Colonic mucosa (tissue), 4 donors: ENCODE results near the gene SLC1A3. TPM values are rescaled to one million over a fixed set of nuclear protein-coding genes. Genes with fewer than 3 reads are reported as not detected.

Source experiments
- DNase-seq: peaks from one replicate; pipeline ENCODE4 v3.0.0-alpha.2; 2020
- H3K27ac ChIP-seq: fragments of 200-600 bp; one replicate; pipeline ENCODE4 v1.8.0; 2021
- H3K27me3 ChIP-seq: fragments of 200-600 bp; one replicate; pipeline ENCODE4 v1.8.0; 2021
- H3K36me3 ChIP-seq: fragments of 200-600 bp; one replicate; pipeline ENCODE4 v1.8.0; 2021
- H3K4me1 ChIP-seq: fragments of 200-600 bp; one replicate; pipeline ENCODE4 v1.8.0; 2021; ENCODE audit warnings: mild to moderate bottlenecking
- H3K4me3 ChIP-seq: fragments of 200-600 bp; one replicate; pipeline ENCODE4 v1.8.0; 2021
- H3K9ac ChIP-seq, 2 donors: one replicate each; pipeline ENCODE4 v1.7.0; 2013; ENCODE audit warnings: control low read depth in 2 of 2, low read depth in 2 of 2, low read length in 2 of 2
- H3K9me3 ChIP-seq: fragments of 200-600 bp; one replicate; pipeline ENCODE4 v1.8.0; 2021
- CTCF ChIP-seq: fragments of 200-600 bp; IDR thresholded peaks from one replicate; pipeline ENCODE4 v1.8.0; 2022; ENCODE audit warnings: antibody characterized with exemption, mild to moderate bottlenecking
- intact Hi-C: fragments of 100-400 bp; cut with DNase I; formaldehyde crosslinking; loops from one replicate; pipeline ENCODE4 v1.14.1; 2022
- total RNA-seq, 2 donors: library from RNA; stranded (reverse); fragmentation: NEBNext Ultra II Directional in 1 of 2; extraction: Animal tissue kit (Norgen Biotek cat#: 25700) in 1 of 2; gene quantifications; one replicate each; pipeline ENCODE4 v1.2.1, GENCODE V29; 2021
- donor health status: healthy.
- donor health status: DM: no; HTN: no; CAD: no.
- donor health status: DM: no; HTN: no; CAD: no.

SLC1A3 gene
- total RNA-seq, 2 donors from 2014 or later = 0.50 to 1.9 TPM

GRCh38 chr5:36689225-36689624 lies 82.8 kb downstream of the SLC1A3 start:
- Histone ChIP-seq H3K27me3 (no peaks in the 10 kb centered on the region), H3K27ac (no peak overlapping the region), H3K4me3 (no peak overlapping the region), H3K9me3 (no peaks in the 10 kb centered on the region), H3K36me3 (no peaks in the 10 kb centered on the region), H3K9ac (no peak overlapping the region), H3K4me1 (no peaks in the 10 kb centered on the region)
- no peak for TF ChIP-seq CTCF
- intact Hi-C loops = no loop called here
- no peak for DNase-seq

GRCh38 chr5:36690041-36690961 lies 83.9 kb downstream of the SLC1A3 start:
- H3K27ac ChIP-seq = peak overlapping the region; percentile 36
- no peaks in the 10 kb centered on the region for H3K9me3 ChIP-seq
- H3K36me3 ChIP-seq = no peaks in the 10 kb centered on the region
- peak; percentile 76 for DNase-seq
- H3K4me3 ChIP-seq = peak overlapping the region; percentile 52
- TF ChIP-seq CTCF = peak; percentile 71
- no peaks in the 10 kb centered on the region for H3K27me3 ChIP-seq
- intact Hi-C loops = loop anchor here (10.0 kb wide), 1 partner anchor 426 kb away; no protein-coding TSS in a partner anchor
- H3K9ac ChIP-seq = peak overlapping the region; percentile 19 to 66
- H3K4me1 ChIP-seq = no peaks in the 10 kb centered on the region

- Histone ChIP-seq H3K9ac (no peak overlapping the region), H3K27me3 (no peaks in the 10 kb centered on the region), H3K4me1 (no peaks in the 10 kb centered on the region), H3K27ac (no peak overlapping the region), H3K36me3 (no peaks in the 10 kb centered on the region), H3K9me3 (no peaks in the 10 kb centered on the region), H3K4me3 (no peak overlapping the region)
- no peak for DNase-seq
- no peak for TF ChIP-seq CTCF
- intact Hi-C loops = loop anchor here (10.0 kb wide), 1 partner anchor 426 kb away; no protein-coding TSS in a partner anchor
These were observed 84.8 kb downstream of the SLC1A3 start for GRCh38 chr5:36691226-36691625.

GRCh38 chr5:36691696-36692371 lies 85.4 kb downstream of the SLC1A3 start:
- TF ChIP-seq CTCF = no peak
- DNase-seq = no peak
- Histone ChIP-seq H3K27me3 (no peaks in the 10 kb centered on the region), H3K36me3 (no peaks in the 10 kb centered on the region), H3K9me3 (no peaks in the 10 kb centered on the region), H3K27ac (no peak overlapping the region), H3K4me3 (no peak overlapping the region), H3K4me1 (no peaks in the 10 kb centered on the region), H3K9ac (no peak overlapping the region)
- intact Hi-C loops = loop anchor here (2.0 to 10.0 kb wide), 2 partner anchors 277 to 427 kb away; no protein-coding TSS in a partner anchor

GRCh38 chr5:36692791-36693763 lies 86.7 kb downstream of the SLC1A3 start:
- no peaks in the 10 kb centered on the region for H3K27me3 ChIP-seq
- peak; percentile 41 for TF ChIP-seq CTCF
- no peaks in the 10 kb centered on the region for H3K9me3 ChIP-seq
- no peak overlapping the region for H3K4me3 ChIP-seq
- no peaks in the 10 kb centered on the region for H3K36me3 ChIP-seq
- no peaks in the 10 kb centered on the region for H3K4me1 ChIP-seq
- H3K9ac ChIP-seq = no peak overlapping the region
- peak; percentile 53 for DNase-seq
- no peak overlapping the region for H3K27ac ChIP-seq
- intact Hi-C loops = loop anchor here (2.0 to 10.0 kb wide), 2 partner anchors 278 to 428 kb away; no protein-coding TSS in a partner anchor
